BJ (cell line): ENCODE results near the gene CHRNB1. TPM values are rescaled to one million over a fixed set of nuclear protein-coding genes. Genes with fewer than 3 reads are reported as not detected.

Experiments used
- CTCF ChIA-PET: fragments of 350-600 bp; formaldehyde crosslinking; extraction: SDS; loops from one replicate; lab custom pipeline; 2021; ENCODE audit warnings: antibody characterized with exemption, inconsistent platforms; lab: Yijun Ruan, JAX
- POLR2A ChIA-PET: fragments of 300-600 bp; sonication (Branson Sonifier 250); formaldehyde crosslinking; extraction: SDS; loops from one replicate; lab custom pipeline; 2021; ENCODE audit warnings: antibody characterized with exemption; lab: Charles Lee
- DNase-seq: peaks from one replicate; pipeline ENCODE4 v3.0.0-alpha.2; 2011; ENCODE audit warnings: low read depth
- H3K27me3 ChIP-seq: 2 replicates; pipeline ENCODE4 v1.6.0; 2011; ENCODE audit warnings: low read length; ENCODE audit not compliant: control insufficient read depth, insufficient read depth
- H3K36me3 ChIP-seq: 2 replicates; pipeline ENCODE4 v1.5.1; 2011; ENCODE audit warnings: low read length; ENCODE audit not compliant: control insufficient read depth, insufficient read depth
- H3K4me3 ChIP-seq: 2 replicates; pipeline ENCODE4 v1.5.1; 2011; ENCODE audit warnings: low read depth, mild to moderate bottlenecking, control low read depth, low read length
- CTCF ChIP-seq: IDR thresholded peaks from 2 replicates; pipeline ENCODE4 v1.5.1; 2011; ENCODE audit warnings: low read depth, mild to moderate bottlenecking, control low read depth, inconsistent platforms, low read length, moderate library complexity; ENCODE audit not compliant: insufficient read depth
- polyA plus RNA-seq: library from polyadenylated mRNA; depleted of rRNA; stranded (reverse); fragments of >200 nt; gene quantifications from 2 replicates; pipeline ENCODE4 v1.2.3, GENCODE V29; 2011

CHRNB1 gene
- polyA plus RNA-seq, 1 experiment, result 6.8 TPM

GRCh38 chr17:7406235-7406825 is 38.5 kb upstream of the CHRNB1 start:
- POLR2A ChIA-PET, result no interaction called here
- no peak for DNase-seq

GRCh38 chr17:7407082-7407481 is 37.8 kb upstream of the CHRNB1 start:
- TF ChIP-seq CTCF, result no peak
- no peak for DNase-seq
- no peak overlapping the region for H3K4me3 ChIP-seq
- ChIA-PET CTCF (interaction anchor here (2.2 kb wide), 1 partner anchor 30 kb away, joined by 11 read pairs; no protein-coding TSS in a partner anchor), POLR2A (no interaction called here)
- H3K27me3 ChIP-seq, result no peaks in the 10 kb centered on the region
- H3K36me3 ChIP-seq, result peaks cover 11% of the 10 kb centered on the region

More at GRCh38 chr17:7406235-7406825, 38.5 kb upstream of the CHRNB1 start:
- Histone ChIP-seq H3K36me3 (peaks cover 11% of the 10 kb centered on the region), H3K4me3 (peak overlapping the region; percentile 59), H3K27me3 (no peaks in the 10 kb centered on the region)
- CTCF ChIA-PET, result interaction anchor here (0.6 to 2.2 kb wide), 4 partner anchors 31 to 360 kb away, joined by 3 to 11 read pairs (median 3); no protein-coding TSS in a partner anchor
- no peak for TF ChIP-seq CTCF

- CTCF ChIA-PET, result interaction anchor here (2.2 kb wide), 1 partner anchor 29 kb away, joined by 11 read pairs; no protein-coding TSS in a partner anchor
- Histone ChIP-seq H3K36me3 (peaks cover 11% of the 10 kb centered on the region), H3K27me3 (no peaks in the 10 kb centered on the region), H3K4me3 (no peak within 1 kb of the TSS)
- no peak for DNase-seq
- POLR2A ChIA-PET, result no interaction called here
- TF ChIP-seq CTCF, result no peak
These were observed 37.2 kb upstream of the CHRNB1 start, which contains the start of gene NLGN2 for GRCh38 chr17:7407485-7408251. Gene NLGN2, plus strand, starts transcription at chr17:7407845. Its CDS starts 411 bp downstream, at chr17:7408256.

- ChIA-PET POLR2A (no interaction called here), CTCF (no interaction called here)
- Histone ChIP-seq H3K4me3 (no peak overlapping the region), H3K36me3 (peaks cover 11% of the 10 kb centered on the region), H3K27me3 (no peaks in the 10 kb centered on the region)
- TF ChIP-seq CTCF, result no peak
- no peak for DNase-seq
These were observed 36.6 kb upstream of the CHRNB1 start for GRCh38 chr17:7408252-7408727.

GRCh38 chr17:7408863-7409262 is 36.0 kb upstream of the CHRNB1 start:
- ChIA-PET POLR2A (no interaction called here), CTCF (no interaction called here)
- Histone ChIP-seq H3K4me3 (no peak overlapping the region), H3K27me3 (no peaks in the 10 kb centered on the region), H3K36me3 (peaks cover 11% of the 10 kb centered on the region)
- DNase-seq, result no peak
- no peak for TF ChIP-seq CTCF
